IPS-15b (cell line): ENCODE data around the gene IGFLR1.
A peak's percentile ranks its signal among the peaks of the same experiment; 100 is the strongest.

ENCODE experiments used
- H3K27me3 ChIP-seq: one replicate; pipeline ENCODE4 v1.6.1; 2013; ENCODE audit warnings: low read length; ENCODE audit not compliant: control insufficient read depth, insufficient read depth
- H3K36me3 ChIP-seq: one replicate; pipeline ENCODE4 v1.6.1; 2013; ENCODE audit warnings: low read length; ENCODE audit not compliant: control insufficient read depth, insufficient read depth
- H3K4me1 ChIP-seq: one replicate; pipeline ENCODE4 v1.6.1; 2013; ENCODE audit warnings: mild to moderate bottlenecking, low read length; ENCODE audit not compliant: control insufficient read depth, insufficient read depth
- H3K4me3 ChIP-seq: one replicate; pipeline ENCODE4 v1.5.1; 2013; ENCODE audit warnings: low read depth, low read length
- H3K9ac ChIP-seq: one replicate; pipeline ENCODE4 v1.6.1; 2013; ENCODE audit warnings: low read depth, mild to moderate bottlenecking, low read length
- H3K9me3 ChIP-seq: one replicate; pipeline ENCODE4 v1.6.1; 2013; ENCODE audit warnings: mild to moderate bottlenecking, low read length; ENCODE audit not compliant: control insufficient read depth, insufficient read depth

IGFLR1 gene, protein sequence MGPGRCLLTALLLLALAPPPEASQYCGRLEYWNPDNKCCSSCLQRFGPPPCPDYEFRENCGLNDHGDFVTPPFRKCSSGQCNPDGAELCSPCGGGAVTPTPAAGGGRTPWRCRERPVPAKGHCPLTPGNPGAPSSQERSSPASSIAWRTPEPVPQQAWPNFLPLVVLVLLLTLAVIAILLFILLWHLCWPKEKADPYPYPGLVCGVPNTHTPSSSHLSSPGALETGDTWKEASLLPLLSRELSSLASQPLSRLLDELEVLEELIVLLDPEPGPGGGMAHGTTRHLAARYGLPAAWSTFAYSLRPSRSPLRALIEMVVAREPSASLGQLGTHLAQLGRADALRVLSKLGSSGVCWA

DNA sequence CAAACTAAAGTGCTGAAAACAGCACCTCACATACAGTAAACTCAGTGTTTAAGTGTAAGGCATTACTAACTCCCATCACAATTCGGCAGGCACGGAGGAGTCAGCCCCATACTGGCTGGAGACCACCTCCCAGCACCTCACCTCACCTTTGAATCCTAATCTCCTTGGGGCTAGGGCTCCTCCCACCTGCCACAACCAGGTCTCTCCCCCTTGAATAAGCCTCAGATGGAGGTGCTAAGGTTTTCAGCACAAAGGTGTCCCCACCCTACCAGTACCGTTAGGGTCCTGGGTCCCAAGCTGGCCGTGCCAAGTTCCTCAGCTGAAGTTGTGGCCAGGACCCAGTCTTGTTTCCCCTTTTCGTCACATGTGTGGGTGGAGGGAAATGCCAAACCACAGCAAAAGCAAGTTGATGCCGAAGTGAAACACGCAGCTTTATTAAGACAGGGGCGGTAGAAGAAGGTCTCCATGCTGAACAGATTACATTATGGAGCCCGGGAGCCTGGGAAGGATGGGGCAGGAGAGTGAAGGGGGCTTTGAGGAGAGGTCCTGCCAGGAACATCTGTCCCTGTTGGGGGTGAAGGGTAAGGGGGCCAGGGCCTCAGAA, at the start of gene IGFLR1:
TSS of gene IGFLR1 (minus strand) at position 332 of the 604 bp plus-strand sequence. CDS start 1,272 bp downstream, outside the sequence.
- Histone ChIP-seq H3K9me3 (no peaks in the 10 kb centered on the region), H3K9ac (no peak within 1 kb of the TSS), H3K36me3 (peaks cover 21% of the 10 kb centered on the region), H3K27me3 (no peaks in the 10 kb centered on the region), H3K4me1 (peaks cover 4% of the 10 kb centered on the region), H3K4me3 (peak within 1 kb of the TSS; percentile 88)

DNA sequence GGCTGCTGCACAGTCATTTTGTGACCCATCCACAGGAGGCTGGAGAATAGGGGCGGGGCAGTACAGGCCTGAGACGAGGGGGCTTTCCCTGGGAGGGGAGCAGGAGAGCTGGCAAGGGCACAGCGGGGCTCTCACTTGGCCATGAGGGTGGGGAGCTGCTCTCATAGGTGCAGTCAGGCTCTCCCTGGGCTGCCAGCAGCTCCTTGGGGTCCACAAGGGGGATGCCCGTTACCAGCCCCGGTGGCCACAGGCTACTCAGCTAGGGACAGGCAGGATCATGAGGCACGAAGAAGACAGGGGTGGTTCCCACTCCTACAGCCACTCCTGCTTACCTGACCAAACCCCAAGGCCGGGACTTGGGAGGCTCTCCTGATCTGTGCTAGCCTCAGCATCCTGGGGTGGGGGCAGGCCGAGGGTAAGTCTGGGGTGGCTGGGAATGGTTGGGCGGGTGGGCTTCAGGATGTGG, 49.6 kb upstream of the IGFLR1 start:
- Histone ChIP-seq H3K4me1 (no peaks in the 10 kb centered on the region), H3K36me3 (no peaks in the 10 kb centered on the region), H3K27me3 (peaks cover 13% of the 10 kb centered on the region), H3K4me3 (no peak overlapping the region), H3K9ac (no peak overlapping the region), H3K9me3 (no peaks in the 10 kb centered on the region)

GRCh38 chr19:35790981-35791813, 48.9 kb upstream of the IGFLR1 start:
- Histone ChIP-seq H3K4me1 (no peaks in the 10 kb centered on the region), H3K36me3 (no peaks in the 10 kb centered on the region), H3K9ac (no peak overlapping the region), H3K4me3 (no peak overlapping the region), H3K27me3 (peaks cover 6% of the 10 kb centered on the region), H3K9me3 (no peaks in the 10 kb centered on the region)

DNA sequence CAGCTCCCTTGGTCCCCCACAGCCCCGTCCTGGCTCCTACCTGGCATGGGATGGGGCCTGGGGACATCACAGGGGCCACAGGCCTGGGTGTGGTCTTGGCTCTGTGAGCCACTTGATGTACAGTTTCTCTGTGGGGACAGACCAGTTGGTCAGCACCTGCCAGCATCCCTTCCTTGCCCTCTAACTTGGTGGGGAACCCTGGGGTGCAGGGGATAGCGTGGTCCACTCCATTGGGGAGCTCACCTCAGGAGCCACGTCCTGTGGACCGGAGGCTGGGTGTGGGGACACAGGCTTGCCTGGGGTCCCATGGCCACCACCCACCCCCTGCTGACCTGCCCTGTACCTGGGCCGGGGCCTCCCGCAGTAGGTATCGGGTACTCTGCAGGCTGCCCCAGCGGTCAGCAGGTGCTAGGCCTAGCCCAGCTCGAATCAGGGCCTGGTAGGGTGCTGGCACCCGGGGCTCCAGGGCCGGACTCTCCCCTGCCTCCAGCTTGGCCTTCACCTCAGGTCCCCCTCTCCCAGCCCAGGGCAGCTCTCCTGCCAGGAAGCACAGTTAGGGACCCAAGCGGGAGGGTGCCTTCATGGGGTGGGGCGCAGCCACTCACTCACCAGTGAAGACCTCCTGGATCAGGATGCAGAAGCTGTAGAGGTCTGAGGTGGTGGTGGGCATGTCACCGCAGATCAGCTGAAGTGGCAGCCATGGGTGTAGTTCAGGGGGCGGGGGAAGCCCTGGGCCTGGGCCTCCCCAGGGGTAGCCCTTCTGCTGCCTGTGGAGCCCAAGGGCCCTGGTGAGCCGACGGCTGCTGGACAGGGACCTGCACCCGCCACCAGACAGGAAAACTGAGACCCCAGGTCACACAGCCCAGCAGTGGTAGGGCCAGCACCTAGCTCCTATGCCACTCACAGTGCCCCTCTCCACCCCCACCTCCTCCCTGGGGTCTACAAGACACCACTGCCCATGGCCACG, 48.0 kb upstream of the IGFLR1 start:
- Histone ChIP-seq H3K27me3 (no peaks in the 10 kb centered on the region), H3K4me1 (no peaks in the 10 kb centered on the region), H3K9ac (no peak overlapping the region), H3K36me3 (no peaks in the 10 kb centered on the region), H3K4me3 (no peak overlapping the region), H3K9me3 (no peaks in the 10 kb centered on the region)

GRCh38 chr19:35789195-35789977, 47.1 kb upstream of the IGFLR1 start:
- Histone ChIP-seq H3K27me3 (no peaks in the 10 kb centered on the region), H3K9ac (no peak overlapping the region), H3K36me3 (no peaks in the 10 kb centered on the region), H3K4me1 (no peaks in the 10 kb centered on the region), H3K4me3 (no peak overlapping the region), H3K9me3 (no peaks in the 10 kb centered on the region)

DNA sequence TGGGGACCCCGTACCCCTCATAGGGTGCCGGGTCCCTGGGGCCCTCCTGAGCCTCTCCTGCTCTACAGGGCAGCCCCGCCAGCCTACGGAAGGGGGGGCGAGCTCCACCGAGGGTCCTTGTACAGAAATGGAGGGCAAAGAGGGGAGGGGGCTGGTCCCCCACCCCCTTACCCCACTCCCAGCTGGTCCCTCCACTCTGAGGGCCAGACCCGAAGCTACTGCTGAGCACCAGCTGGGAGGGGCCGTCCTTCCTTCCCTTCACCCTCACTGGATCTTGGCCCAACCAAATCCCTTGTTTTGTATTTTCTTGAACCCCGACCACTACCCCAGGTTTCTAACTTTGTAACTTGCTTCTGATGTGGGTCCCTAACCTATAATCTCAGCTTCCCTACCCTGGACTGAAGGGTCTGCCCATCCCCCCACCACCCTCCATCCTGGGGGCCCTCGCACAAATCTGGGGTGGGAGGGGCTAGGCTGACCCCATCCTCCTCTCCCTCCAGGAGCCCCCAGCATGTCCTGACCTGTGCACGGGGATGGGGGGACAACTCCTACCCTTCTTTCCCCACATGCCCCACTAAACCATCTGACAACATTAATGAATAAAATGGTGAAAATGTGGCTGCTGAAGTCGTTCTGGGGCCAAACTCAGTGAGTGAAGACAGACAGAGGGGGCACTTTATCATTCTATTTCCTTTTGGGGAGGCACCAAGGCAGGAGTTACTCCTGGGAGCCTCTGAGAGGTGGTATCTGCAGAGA, 46.1 kb upstream of the IGFLR1 start:
- Histone ChIP-seq H3K36me3 (no peaks in the 10 kb centered on the region), H3K4me1 (no peaks in the 10 kb centered on the region), H3K4me3 (no peak overlapping the region), H3K9me3 (no peaks in the 10 kb centered on the region), H3K9ac (no peak overlapping the region), H3K27me3 (no peaks in the 10 kb centered on the region)

DNA sequence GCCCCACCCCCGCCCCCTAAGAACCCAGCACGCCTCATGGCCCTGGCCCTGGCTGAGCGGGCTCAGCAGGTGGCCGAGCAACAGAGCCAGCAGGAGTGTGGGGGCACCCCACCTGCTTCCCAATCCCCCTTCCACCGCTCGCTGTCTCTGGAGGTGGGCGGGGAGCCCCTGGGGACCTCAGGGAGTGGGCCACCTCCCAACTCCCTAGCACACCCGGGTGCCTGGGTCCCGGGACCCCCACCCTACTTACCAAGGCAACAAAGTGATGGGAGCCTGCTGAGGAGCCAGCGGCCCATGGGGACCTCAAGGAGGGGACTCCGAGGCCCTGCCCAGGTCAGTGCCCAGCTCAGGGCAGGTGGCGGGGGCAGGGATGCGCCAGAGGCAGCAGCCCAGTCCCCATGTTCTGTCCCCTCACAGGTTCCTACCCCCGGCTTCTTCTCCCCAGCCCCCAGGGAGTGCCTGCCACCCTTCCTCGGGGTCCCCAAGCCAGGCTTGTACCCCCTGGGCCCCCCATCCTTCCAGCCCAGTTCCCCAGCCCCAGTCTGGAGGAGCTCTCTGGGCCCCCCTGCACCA, 45.1 kb upstream of the IGFLR1 start:
- H3K9ac ChIP-seq = no peak overlapping the region
- H3K4me3 ChIP-seq = no peak overlapping the region
- no peaks in the 10 kb centered on the region for H3K9me3 ChIP-seq
- H3K27me3 ChIP-seq = no peaks in the 10 kb centered on the region
- H3K36me3 ChIP-seq = no peaks in the 10 kb centered on the region
- H3K4me1 ChIP-seq = no peaks in the 10 kb centered on the region

DNA sequence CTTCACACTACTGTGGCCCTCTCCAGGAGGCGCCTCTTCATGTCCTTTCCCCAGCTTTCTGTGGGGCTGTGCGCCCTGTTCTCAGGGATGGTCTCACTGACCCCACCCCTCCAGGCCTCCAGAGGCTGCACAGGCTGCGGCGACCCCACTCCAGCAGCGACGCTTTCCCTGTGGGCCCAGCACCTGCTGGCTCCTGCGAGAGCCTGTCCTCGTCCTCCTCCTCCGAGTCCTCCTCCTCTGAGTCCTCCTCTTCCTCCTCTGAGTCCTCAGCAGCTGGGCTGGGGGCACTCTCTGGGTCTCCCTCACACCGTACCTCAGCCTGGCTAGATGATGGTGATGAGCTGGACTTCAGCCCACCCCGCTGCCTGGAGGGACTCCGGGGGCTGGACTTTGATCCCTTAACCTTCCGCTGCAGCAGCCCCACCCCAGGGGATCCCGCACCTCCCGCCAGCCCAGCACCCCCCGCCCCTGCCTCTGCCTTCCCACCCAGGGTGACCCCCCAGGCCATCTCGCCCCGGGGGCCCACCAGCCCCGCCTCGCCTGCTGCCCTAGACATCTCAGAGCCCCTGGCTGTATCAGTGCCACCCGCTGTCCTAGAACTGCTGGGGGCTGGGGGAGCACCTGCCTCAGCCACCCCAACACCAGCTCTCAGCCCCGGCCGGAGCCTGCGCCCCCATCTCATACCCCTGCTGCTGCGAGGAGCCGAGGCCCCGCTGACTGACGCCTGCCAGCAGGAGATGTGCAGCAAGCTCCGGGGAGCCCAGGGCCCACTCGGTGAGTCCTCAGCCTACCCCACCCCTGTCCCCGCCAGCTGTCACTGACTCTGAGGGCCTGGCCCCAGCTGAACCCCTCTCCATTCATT, 44.3 kb upstream of the IGFLR1 start:
- Histone ChIP-seq H3K9me3 (no peaks in the 10 kb centered on the region), H3K36me3 (no peaks in the 10 kb centered on the region), H3K27me3 (no peaks in the 10 kb centered on the region), H3K9ac (no peak overlapping the region), H3K4me3 (no peak overlapping the region), H3K4me1 (peaks cover under 1% of the 10 kb centered on the region)

DNA sequence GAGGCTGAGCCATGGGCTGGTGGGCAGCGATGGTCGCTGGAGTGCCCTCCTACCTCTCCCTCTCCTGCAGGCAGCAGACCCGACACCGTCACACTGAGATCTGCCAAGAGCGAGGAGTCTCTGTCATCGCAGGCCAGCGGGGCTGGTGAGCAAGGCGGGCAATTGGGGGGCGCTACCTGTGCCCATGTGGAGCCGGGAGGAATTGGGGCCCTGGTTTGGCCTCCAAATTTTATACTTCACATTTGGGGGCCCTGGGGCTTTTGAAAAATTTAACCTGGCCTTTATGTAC, 43.0 kb upstream of the IGFLR1 start:
- Histone ChIP-seq H3K27me3 (no peaks in the 10 kb centered on the region), H3K36me3 (no peaks in the 10 kb centered on the region), H3K9ac (no peak overlapping the region), H3K9me3 (no peaks in the 10 kb centered on the region), H3K4me1 (peaks cover 2% of the 10 kb centered on the region), H3K4me3 (peak overlapping the region; percentile 62)
